ENCODE data around the gene RANBP1. TPM values are rescaled to one million over a fixed set of nuclear protein-coding genes. Genes with fewer than 3 reads are reported as not detected.

RANBP1 gene
- total and polyA plus RNA-seq, 9 of the 15 experiments (the other 6 are each of a cell fraction or from before 2014, with no cell fraction given), result 162 to 2,891 (median 1,289) TPM

DNA sequence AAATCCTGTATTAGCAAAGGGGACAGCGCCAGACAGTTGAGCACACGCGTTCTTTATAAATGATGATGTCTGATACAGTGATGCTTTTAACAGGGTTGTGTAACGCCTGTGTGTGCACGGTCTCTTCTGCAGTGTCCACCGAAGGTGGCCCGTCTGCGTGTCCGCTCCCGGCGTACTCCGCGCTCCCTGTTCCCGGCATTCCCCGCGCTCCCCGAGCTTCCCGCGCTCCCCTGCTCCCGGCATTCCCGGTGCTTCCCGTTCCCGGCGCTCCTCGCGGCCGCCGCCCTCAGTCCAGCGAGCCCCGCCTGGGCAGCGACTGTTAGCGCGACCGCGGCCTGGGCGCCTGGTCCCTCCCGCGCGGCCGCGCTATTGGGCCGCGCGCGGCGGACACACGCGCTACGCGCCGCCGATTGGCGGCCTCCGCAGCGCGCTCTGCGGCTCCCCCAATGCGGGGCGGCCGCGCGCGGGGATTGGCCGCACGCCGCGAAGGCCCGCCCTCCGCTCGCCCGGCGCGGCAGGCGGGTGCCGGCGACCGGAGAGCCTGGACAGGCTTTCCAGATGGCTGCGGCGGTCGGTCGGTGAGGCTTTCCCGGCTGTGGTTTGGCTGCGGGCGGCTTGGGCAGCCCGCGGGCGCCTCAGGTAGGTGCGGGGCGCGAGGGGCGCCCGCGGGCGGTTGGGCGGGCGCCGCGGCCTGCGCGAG is 36.0 kb upstream of the RANBP1 start, which contains the start of gene DGCR8 (continued):
- TF ChIP-seq, protein P1, sequence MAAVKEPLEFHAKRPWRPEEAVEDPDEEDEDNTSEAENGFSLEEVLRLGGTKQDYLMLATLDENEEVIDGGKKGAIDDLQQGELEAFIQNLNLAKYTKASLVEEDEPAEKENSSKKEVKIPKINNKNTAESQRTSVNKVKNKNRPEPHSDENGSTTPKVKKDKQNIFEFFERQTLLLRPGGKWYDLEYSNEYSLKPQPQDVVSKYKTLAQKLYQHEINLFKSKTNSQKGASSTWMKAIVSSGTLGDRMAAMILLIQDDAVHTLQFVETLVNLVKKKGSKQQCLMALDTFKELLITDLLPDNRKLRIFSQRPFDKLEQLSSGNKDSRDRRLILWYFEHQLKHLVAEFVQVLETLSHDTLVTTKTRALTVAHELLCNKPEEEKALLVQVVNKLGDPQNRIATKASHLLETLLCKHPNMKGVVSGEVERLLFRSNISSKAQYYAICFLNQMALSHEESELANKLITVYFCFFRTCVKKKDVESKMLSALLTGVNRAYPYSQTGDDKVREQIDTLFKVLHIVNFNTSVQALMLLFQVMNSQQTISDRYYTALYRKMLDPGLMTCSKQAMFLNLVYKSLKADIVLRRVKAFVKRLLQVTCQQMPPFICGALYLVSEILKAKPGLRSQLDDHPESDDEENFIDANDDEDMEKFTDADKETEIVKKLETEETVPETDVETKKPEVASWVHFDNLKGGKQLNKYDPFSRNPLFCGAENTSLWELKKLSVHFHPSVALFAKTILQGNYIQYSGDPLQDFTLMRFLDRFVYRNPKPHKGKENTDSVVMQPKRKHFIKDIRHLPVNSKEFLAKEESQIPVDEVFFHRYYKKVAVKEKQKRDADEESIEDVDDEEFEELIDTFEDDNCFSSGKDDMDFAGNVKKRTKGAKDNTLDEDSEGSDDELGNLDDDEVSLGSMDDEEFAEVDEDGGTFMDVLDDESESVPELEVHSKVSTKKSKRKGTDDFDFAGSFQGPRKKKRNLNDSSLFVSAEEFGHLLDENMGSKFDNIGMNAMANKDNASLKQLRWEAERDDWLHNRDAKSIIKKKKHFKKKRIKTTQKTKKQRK (IDR thresholded peaks at IDR 0.05; ENCODE audit: borderline replicate concordance, low read depth, low read length), result peak; percentile 94; the same call in 1 of the 2 replicates
- TF ChIP-seq ZNF384 (IDR thresholded peaks at IDR 0.05; ENCODE audit: low read depth, low read length) (no peak), KLF1 (tag; IDR thresholded peaks at IDR 0.05) (peak; percentile 86), NFXL1 (CRISPR knock-in tag; IDR thresholded peaks at IDR 0.05) (0 out of 2 replicates have a peak, but pooled peaks have one; percentile 58), ZNF263 (CRISPR knock-in tag; IDR thresholded peaks at IDR 0.05; ENCODE audit: borderline replicate concordance) (no peak), KAT8 (IDR thresholded peaks at IDR 0.05; ENCODE audit: low read depth) (no peak), ZNF785 (CRISPR knock-in tag; IDR thresholded peaks at IDR 0.05) (no peak), U2AF1 (optimal IDR thresholded peaks at IDR 0.05; ENCODE audit: low read depth, low read length) (no peak), ZNF23 (CRISPR knock-in tag; IDR thresholded peaks at IDR 0.05) (0 out of 2 replicates have a peak, but pooled peaks have one; percentile 71), ELF4 (CRISPR knock-in tag; IDR thresholded peaks at IDR 0.05) (peak; percentile 94), RBM22 (IDR thresholded peaks at IDR 0.05; ENCODE audit: low read depth, low read length, poor library complexity, severe bottlenecking) (no peak), TGIF2 (CRISPR knock-in tag; IDR thresholded peaks at IDR 0.05) (no peak), NR2F6 (CRISPR knock-in tag; IDR thresholded peaks at IDR 0.05) (peak; percentile 88), CEBPG (CRISPR knock-in tag; IDR thresholded peaks at IDR 0.05) (no peak), CEBPG (tag; conservative IDR thresholded peaks at IDR 0.05 in 1 of 2, IDR thresholded peaks at IDR 0.05 in 1 of 2) (peak in 1 of 2 experiments; percentile 97; a peak in 2 of 4 replicates), CHCHD3 (CRISPR knock-in tag; IDR thresholded peaks at IDR 0.05) (peak; percentile 75; the same call in 1 of the 2 replicates), NR1H2 (CRISPR knock-in tag; IDR thresholded peaks at IDR 0.05) (no peak), KLF13 (tag; IDR thresholded peaks at IDR 0.05; ENCODE audit: borderline replicate concordance, low read depth) (peak; percentile 97), ZNF75A (CRISPR knock-in tag; IDR thresholded peaks at IDR 0.05) (peak; percentile 62; the same call in 1 of the 2 replicates), KDM5B (IDR thresholded peaks at IDR 0.05; ENCODE audit: insufficient replicate concordance, low read depth, low read length) (peak; percentile 99), HDAC1 (IDR thresholded peaks at IDR 0.05) (no peak), ZKSCAN1 (IDR thresholded peaks at IDR 0.05; ENCODE audit: low read depth, low read length) (peak; percentile 84)
- TF ChIP-seq, protein P2, sequence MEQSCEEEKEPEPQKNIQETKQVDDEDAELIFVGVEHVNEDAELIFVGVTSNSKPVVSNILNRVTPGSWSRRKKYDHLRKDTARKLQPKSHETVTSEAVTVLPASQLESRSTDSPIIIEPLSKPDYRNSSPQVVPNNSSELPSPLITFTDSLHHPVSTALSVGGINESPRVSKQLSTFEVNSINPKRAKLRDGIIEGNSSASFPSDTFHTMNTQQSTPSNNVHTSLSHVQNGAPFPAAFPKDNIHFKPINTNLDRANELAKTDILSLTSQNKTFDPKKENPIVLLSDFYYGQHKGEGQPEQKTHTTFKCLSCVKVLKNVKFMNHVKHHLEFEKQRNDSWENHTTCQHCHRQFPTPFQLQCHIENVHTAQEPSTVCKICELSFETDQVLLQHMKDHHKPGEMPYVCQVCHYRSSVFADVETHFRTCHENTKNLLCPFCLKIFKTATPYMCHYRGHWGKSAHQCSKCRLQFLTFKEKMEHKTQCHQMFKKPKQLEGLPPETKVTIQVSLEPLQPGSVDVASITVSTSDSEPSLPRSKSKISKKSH (CRISPR knock-in tag; IDR thresholded peaks at IDR 0.05), result peak; percentile 92
- TF ChIP-seq, protein P3, sequence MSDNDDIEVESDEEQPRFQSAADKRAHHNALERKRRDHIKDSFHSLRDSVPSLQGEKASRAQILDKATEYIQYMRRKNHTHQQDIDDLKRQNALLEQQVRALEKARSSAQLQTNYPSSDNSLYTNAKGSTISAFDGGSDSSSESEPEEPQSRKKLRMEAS (CRISPR knock-in tag; IDR thresholded peaks at IDR 0.05), result no peak

All from K562 (cell line).